Ascending aorta (tissue), 2 donors: ENCODE measurements around the gene AQP1. TPM values are rescaled to one million over a fixed set of nuclear protein-coding genes. Genes with fewer than 3 reads are reported as not detected.
A peak's percentile ranks its signal among the peaks of the same experiment; 100 is the strongest.

Experiments
- DNase-seq, 2 donors: peaks; one replicate each; pipeline ENCODE4 v3.0.0-alpha.2; 2019; ENCODE audit warnings: low spot score in 2 of 2
- H3K27ac ChIP-seq, 2 donors: fragments of 200-600 bp; sonication (generic); one replicate each; pipeline ENCODE4 v1.5.1; 2016 to 2017; ENCODE audit warnings: mild to moderate bottlenecking in 1 of 2
- H3K27me3 ChIP-seq: fragments of 200-600 bp; sonication (generic); one replicate; pipeline ENCODE4 v1.5.1; 2017
- H3K36me3 ChIP-seq, 2 donors: fragments of 200-600 bp; sonication (generic); one replicate each; pipeline ENCODE4 v1.5.1; 2016
- H3K4me1 ChIP-seq, 2 donors: fragments of 200-600 bp; sonication (generic); one replicate each; pipeline ENCODE4 v1.5.1; 2016 to 2017; ENCODE audit warnings: mild to moderate bottlenecking in 1 of 2
- H3K4me3 ChIP-seq, 2 donors: fragments of 200-600 bp; sonication (generic); one replicate each; pipeline ENCODE4 v1.5.1; 2016 to 2017; ENCODE audit warnings: mild to moderate bottlenecking in 1 of 2
- H3K9me3 ChIP-seq, 2 donors: fragments of 200-600 bp; sonication (generic); one replicate each; pipeline ENCODE4 v1.5.1; 2016
- CTCF ChIP-seq, 3 experiments: fragments of 200-600 bp in 2 of 3; fragments of 450-650 bp in 1 of 3; sonication (generic) in 2 of 3; IDR thresholded peaks; one replicate each; pipeline ENCODE4 v1.5.1; 2016 to 2019; ENCODE audit warnings: antibody characterized with exemption in 3 of 3, mild to moderate bottlenecking in 1 of 3, moderate library complexity in 1 of 3
- intact Hi-C: fragments of 100-400 bp; cut with DNase I; formaldehyde crosslinking; loops from one replicate; pipeline ENCODE4 v1.15.1; 2023
- total RNA-seq: library from RNA; depleted of rRNA; stranded (reverse); fragments of >200 nt; gene quantifications from one replicate; pipeline ENCODE4 v1.1.0, GENCODE V29; 2016

Gene AQP1
- total RNA-seq, 1 donor from 2014 or later, result 2,113 TPM

- Histone ChIP-seq H3K4me3 (peak overlapping the region; percentile 62 to 88), H3K27me3 (no peaks in the 10 kb centered on the region), H3K4me1 (peaks cover 25 to 57% of the 10 kb centered on the region in 2 donors), H3K36me3 (peaks cover 3 to 4% of the 10 kb centered on the region in 2 donors), H3K27ac (peak overlapping the region; percentile 92 to 97), H3K9me3 (no peaks in the 10 kb centered on the region)
- DNase-seq, result no peak
- intact Hi-C loops, result loop anchor here (10.0 kb wide), 1 partner anchor 322 kb away; the partner anchor contains the start of gene GARS1
- no peak for TF ChIP-seq CTCF (IDR thresholded peaks at IDR 0.05)
Observed at GRCh38 chr7:30916767-30917166, 5.1 kb downstream of the AQP1 start.

GRCh38 chr7:30917216-30917893 lies 5.7 kb downstream of the AQP1 start:
- Histone ChIP-seq H3K4me1 (peaks cover 29 to 63% of the 10 kb centered on the region in 2 donors), H3K4me3 (peak overlapping the region; percentile 62 to 88), H3K9me3 (no peaks in the 10 kb centered on the region), H3K27me3 (no peaks in the 10 kb centered on the region), H3K27ac (peak overlapping the region; percentile 92 to 97), H3K36me3 (peaks cover 9 to 10% of the 10 kb centered on the region in 2 donors)
- DNase-seq, result no peak
- TF ChIP-seq CTCF (IDR thresholded peaks at IDR 0.05), result no peak
- intact Hi-C loops, result loop anchor here (10.0 kb wide), 1 partner anchor 323 kb away; the partner anchor contains the start of gene GARS1

GRCh38 chr7:30918676-30919075 lies 7.0 kb downstream of the AQP1 start:
- peaks cover 29 to 63% of the 10 kb centered on the region in 2 donors for H3K4me1 ChIP-seq
- H3K27ac ChIP-seq, result peak overlapping the region; percentile 92 to 97
- peak; percentile 43 to 89 for DNase-seq
- H3K36me3 ChIP-seq, result peaks cover 22 to 23% of the 10 kb centered on the region in 2 donors
- H3K9me3 ChIP-seq, result no peaks in the 10 kb centered on the region
- peak overlapping the region in 1 of 2 donors; percentile 88 for H3K4me3 ChIP-seq
- intact Hi-C loops, result loop anchor here (10.0 kb wide), 1 partner anchor 324 kb away; the partner anchor contains the start of gene GARS1
- TF ChIP-seq CTCF (IDR thresholded peaks at IDR 0.05), result no peak
- no peaks in the 10 kb centered on the region for H3K27me3 ChIP-seq

GRCh38 chr7:30920021-30920583 lies 8.4 kb downstream of the AQP1 start:
- Histone ChIP-seq H3K27ac (peak overlapping the region; percentile 92 to 97), H3K4me1 (peaks cover 29 to 60% of the 10 kb centered on the region in 2 donors), H3K27me3 (no peaks in the 10 kb centered on the region), H3K4me3 (peak overlapping the region; percentile 26 to 37), H3K9me3 (no peaks in the 10 kb centered on the region), H3K36me3 (peaks cover 36 to 37% of the 10 kb centered on the region in 2 donors)
- peak; percentile 12 to 73 for DNase-seq
- TF ChIP-seq CTCF (IDR thresholded peaks at IDR 0.05), result no peak
- intact Hi-C loops, result no loop called here

GRCh38 chr7:30920584-30921539 lies 9.2 kb downstream of the AQP1 start:
- peak overlapping the region; percentile 26 to 37 for H3K4me3 ChIP-seq
- peak; percentile 69 to 90 for DNase-seq
- H3K9me3 ChIP-seq, result no peaks in the 10 kb centered on the region
- peaks cover 29 to 58% of the 10 kb centered on the region in 2 donors for H3K4me1 ChIP-seq
- peaks cover 44 to 45% of the 10 kb centered on the region in 2 donors for H3K36me3 ChIP-seq
- no peak for TF ChIP-seq CTCF (IDR thresholded peaks at IDR 0.05)
- H3K27ac ChIP-seq, result peak overlapping the region; percentile 92 to 97
- no peaks in the 10 kb centered on the region for H3K27me3 ChIP-seq
- intact Hi-C loops, result no loop called here
